ENCODE data around the gene MMP20.

- no peak for TF ChIP-seq CTCF (IDR thresholded peaks at IDR 0.05)
- TF ChIP-seq TCF7L2 (IDR thresholded peaks at IDR 0.05; ENCODE audit: low read depth, low read length), result no peak
- no peak for TF ChIP-seq POLR2AphosphoS5 (IDR thresholded peaks at IDR 0.05; ENCODE audit: low read depth, low read length)
- TF ChIP-seq REST (IDR thresholded peaks at IDR 0.05; ENCODE audit: insufficient read depth in 1 of 2, low read depth in 2 of 2, low read length in 1 of 2), result no peak
- TF ChIP-seq SIN3A (IDR thresholded peaks at IDR 0.05; ENCODE audit: borderline replicate concordance, insufficient read depth, low read depth, low read length), result no peak
Measured at GRCh38 chr11:102561636-102562035, 63.5 kb downstream of the MMP20 start.
